Activated CD4-positive, alpha-beta T cell treated with anti-CD3 and anti-CD28 coated beads, Interleukin-2, amount 50 U/mL, for 1 hour (primary cell): ENCODE measurements around the gene IL1A.

Experiments
- DNase-seq: peaks from one replicate; pipeline ENCODE4 v3.0.0-alpha.2; 2020

Gene IL1A

DNA sequence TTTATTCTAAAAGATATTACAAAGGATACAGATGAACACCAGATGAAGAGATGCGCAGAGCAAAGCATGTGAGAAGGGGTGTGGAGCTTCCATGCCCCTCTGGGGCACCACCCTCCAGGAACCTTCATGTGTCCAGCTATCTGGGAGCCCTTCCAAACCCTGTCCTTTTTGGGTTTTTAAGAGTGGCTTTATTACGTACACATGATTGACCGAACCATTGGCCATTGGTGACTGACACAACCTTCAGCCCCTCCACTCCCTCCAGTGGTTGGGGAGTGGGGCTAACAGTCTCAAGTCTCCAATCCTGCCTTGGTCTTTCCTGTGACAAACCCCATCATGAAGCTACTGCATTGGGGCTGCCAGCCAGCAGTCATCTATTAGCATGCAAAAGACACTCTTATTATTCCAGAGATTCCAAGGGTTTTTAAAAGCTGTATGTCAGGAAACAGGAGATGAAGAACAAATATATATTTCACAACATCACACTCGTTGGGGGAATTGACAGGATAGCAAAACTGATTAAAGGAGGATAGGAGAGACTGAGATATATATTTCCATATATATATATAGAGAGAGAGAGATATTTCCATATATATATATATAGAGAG lies 32.9 kb upstream of the IL1A start:
- no peak for DNase-seq

DNA sequence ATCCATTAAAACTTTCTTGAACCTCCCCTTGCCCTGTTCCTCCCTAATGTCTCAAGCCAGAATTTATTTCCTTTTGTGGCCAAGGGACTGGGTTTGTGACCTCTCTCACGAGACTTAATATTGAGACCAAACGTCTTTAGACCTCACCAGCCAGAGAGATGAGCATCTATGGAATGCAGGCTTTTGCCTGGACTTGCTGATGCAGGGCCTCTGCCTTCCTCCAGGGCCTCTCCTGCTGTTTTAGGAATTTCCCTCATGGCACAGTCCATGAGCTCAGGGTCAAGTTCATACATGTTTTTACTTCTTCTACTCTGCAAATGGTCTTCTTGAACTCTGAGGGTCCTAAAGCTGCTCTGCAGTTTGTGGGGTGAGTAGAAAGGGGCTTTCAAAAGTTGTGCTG lies 30.0 kb upstream of the IL1A start:
- DNase-seq, result no peak

DNA sequence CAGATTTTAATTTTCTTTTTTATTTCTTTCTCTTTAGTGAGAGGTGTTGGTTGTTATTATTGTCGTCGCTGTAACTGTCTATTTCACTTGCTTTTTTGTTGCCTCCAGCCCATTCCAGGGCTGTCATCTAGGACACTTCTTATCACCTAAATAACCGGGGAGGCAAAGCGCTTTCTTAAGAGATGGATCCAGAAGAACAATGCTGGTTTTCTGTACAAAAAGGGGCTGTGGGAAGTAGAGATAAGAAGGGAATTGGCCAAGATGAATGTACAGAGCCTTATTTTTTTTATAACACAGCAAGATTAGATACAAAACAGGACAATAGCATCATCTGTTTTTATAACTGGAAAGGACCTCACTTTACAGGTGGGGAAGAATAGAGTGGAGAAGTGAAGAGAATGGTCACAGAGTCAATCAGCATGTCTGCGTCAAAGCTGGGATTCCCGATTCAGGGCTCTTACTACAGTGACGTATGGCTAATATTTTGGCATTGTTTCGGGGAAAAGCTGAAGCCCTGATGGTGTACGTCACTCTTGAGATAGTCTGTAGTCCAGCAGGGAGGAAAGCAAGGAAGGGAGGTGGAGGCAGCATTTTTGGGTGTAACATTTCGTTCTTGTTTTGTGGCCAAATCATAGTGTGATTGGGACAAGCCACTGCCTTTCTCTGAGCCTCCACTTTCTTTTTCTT lies 29.1 kb upstream of the IL1A start:
- DNase-seq, result no peak

DNA sequence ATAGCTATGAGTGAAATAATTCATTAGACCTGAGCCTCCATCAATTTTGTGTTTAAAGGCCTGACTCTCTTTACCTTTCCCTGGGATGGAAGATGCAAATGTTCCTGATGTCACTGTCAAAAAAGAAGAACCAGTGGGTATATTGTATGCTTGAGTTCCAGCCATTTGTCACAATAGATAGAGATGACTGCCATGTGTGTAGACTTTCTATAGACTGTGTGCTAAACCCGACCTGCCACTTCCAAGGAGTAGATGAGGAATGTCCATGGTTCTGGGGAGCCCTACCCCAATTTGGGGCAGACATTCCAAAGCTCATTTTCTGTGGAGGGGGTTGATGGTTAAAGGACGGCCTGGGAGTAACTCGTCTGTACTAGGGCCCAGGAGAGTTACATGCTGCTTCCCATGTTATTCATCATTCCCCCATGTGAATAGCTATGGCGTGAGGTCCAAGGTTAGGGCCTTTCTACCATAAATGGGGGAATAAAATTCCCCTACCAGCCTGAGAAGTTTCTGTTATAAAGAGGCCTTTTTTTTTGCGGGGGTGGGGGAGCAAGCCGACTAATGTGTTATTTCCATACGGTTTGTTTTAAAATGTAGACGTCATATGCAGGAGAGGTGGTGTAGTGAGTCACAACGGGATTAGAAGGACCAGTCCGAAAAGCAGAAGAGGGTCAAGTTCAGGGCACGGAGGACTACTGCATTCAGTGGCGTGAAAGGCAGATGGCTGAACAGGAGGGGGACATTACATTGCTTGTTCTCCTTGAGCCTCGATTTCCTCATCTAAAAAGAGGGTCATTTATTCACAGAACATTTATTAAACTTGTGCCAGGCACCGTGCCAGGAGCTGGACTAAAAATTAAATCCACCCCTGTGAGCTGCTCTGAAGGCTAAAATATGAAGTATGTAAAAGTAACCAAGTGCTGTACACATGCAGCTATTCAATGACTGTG lies 28.3 kb upstream of the IL1A start:
- DNase-seq, result no peak

DNA sequence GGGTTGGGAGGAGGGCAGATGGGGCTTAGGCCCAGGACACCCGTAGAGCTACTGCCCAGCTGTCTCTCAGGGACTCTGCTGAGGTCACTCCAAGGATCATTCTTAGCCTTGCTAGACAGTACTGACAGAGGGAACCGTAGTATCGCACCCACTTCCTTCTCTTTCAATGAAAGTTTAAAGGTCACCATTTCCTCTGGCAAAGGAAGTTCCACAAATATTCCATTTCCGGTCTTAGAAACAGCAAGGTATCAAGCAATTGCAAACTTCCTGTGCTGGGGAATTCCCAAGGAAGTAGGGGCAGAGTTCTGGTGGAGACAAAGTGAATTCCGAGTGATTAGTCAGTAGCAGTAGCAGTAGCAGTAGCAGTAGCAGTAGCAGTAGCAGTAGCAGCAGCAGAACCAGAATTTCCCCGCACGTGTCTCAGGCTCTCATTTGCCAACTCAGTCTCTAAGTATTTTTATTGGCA lies 27.6 kb upstream of the IL1A start:
- DNase-seq, result no peak

DNA sequence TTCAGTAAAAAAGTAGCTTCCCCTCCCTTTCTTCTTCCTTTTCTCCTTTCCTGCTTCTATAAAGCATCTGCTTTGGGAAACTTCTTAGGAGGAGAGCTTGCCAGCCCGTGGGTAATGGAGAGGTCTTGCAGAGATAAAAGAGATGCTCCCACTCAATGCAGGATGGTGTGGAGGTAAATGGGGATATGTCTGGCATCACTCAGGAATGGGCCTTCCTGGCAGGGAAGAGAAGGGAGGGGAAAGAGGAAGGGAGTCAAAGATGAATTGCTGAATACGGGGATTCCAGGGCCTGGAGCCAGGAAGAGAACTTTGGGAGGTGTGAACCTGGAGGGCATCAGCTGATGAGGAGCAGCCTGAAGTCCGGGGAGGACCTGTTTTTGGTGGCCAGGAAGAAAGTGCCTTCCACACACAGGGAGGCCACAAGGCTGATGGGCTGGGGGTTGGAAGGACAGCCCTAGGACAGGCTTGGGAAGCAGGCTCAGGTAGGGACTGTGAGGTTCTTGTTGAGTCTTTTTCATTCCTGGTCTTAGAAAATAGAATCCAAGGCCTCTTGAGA lies 27.1 kb upstream of the IL1A start:
- no peak for DNase-seq

DNA sequence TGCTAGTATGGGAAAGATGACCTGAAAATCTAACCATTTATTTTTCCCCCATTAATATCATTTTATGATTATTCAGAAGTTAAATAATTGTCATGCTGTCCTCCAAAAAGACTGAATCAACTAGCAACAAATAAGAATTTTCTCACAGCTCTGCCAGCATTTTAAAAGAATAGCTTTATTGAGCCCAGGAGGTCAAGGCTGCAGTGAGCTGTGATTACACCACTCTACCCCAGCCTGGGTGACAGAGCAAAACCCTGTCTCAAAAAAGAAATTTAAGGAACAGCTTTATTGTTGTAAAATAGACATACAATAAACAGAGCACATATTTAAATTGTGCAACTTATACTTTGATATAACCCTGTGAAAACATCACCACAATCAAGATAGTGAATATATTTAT lies 24.8 kb upstream of the IL1A start:
- no peak for DNase-seq

DNA sequence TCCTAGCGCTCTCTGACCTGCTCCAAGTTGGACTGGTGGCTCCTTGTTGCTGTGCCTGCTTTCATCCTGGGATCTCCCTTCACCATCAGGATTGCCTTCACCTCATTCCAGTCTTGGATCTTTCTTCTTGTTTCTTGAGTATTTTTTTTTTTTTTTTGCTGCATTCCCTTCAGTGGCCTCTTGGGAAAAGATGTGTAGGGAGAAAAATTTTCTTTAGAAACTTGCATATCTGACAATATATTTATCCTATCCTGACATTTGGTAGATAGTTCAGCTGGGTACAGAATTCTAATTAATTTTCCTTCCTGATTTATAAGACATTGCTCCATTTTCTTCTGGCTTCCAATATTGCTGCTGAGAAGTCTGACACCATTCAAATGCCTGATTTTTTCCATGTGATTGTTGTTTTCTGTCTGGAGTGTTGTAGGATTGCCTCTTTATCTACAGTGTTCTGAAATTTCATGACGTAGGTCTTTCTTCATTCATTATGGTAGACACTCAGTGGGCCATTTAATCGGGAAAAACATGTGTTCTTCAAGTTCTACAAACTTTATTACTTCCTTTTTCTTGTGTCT lies 23.0 kb upstream of the IL1A start:
- no peak for DNase-seq

DNA sequence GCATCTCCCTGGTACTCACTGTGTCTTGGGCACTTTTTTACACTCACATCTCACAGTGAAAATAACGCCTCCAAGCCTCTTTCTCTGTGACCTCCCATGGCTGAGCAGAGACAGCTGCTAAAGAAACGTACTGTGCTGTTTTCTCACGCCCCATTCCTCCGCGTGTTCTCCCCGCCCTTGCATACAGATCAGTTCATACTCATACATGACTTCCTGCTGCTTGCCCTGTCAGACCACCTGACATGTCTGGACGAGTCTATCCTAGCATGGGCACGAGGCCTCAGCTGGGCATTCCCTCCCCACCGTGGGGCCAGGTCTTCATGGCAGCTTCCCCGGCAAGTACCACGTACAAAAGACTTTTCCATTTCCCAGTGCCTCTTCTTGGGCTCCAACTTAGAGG lies 21.2 kb upstream of the IL1A start:
- no peak for DNase-seq

DNA sequence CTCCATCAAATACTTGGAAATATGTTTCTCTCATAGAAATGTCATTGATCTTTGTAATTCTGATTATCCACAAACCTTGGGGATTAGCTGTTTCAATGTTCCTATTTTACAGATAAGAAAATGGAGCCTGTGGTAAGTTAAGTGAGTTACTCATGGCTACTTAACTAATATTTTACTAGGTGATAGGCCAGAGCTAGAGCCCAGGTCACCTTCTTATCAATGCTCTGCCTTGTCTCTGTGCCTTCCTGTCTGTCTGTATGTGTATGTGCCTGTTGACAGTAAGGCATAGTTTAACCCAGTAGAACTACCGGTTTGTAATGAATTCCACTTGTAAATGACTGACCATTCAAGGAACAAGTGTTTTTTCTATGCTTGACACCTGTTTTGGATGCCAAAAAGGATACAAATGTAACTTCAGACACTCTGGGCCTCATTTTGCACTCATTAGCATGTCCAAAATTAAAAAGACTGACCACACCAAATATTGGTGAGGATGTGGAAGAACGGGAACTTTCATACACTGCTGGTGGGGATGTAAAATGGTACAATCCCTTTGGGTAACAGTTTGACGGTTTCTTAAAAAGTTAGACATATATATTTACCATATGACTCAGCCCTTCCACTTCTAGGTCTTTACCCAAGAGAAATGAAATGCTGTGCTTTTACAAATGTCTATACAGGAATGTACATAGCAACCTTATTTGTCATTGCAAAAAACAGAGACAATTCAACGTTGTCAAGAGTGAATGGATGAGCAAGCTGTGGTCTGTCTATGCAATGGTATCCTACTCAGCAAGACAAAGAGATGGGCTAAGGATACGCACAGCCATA lies 19.6 kb upstream of the IL1A start:
- DNase-seq, result no peak

DNA sequence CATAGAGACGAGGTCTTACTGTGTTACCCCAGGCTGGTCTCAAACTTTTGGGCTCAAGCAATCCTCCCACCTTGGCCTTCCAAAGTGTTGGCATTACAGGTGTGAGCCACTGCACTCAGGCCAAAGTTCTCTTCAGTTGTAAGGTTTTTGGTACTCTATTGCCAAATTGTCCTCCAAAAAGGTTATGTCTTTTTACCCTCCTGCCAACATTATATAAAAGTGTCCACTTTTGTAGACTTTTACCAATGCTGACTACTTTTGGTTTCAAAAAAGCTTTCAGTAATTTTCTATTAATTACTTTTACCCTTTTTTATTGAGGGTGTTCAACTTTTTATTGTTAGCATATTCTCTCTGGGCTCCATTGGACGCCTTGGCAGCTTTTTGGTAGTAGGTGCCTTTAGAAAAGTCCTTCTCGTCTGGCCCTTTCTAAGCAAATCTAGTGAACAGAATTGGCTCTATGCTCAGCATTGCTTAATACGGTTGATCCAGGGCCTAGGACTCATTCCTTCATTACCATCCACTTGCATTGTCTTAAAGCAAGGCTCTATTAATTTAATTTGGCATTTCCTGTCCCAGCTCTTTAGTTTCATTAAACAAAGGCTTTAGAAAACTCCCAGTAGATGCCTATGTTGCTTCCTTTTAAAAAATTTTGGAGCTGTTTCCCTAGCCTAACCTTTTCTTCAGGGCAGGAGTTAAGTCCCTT lies 16.7 kb upstream of the IL1A start:
- DNase-seq, result no peak

DNA sequence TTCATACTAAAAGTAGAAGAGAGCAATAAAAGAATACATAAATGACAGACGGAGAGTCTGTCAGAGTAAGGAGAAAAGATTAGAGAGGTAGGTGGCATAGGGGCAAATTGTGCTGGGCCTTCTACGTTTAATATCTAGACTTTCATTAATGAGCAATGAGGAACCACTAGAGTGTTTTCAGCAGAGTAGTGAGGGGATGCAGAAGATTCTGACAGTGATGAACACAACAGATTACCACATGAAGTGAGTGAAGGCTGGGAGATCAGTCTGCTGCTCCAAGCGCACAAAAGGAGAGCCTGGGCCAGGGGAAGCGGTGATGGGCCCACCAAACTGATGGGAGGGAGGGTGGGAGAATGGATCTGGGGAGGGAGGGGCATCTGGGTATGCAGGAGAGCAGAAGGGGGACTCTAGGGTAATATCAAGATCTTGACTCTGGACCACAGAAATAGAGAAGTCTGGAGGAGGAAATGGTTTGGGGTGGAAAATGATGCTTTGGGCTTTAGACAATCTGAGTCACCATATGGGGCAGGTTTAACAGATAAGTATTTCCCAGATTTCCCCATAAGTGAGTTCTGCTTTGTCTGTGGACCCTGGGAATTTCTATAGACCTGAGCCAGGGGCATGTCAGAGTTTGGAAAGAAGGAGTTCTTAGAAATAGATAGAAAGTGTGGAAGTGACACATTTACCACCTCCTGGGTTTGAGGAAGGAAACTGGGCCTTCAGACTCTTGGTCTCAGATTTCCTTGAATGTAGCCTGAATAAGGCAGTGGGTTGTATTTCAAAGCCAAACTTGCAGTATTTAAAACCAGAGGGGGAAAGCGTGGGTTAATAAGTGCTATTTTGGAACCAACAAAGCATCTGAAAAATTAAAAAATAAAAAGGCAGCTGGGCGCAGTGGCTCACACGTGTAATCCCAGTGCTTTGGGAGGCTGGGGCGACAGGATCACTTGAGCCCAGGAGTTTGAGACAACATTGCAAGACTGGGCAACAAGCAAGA lies 15.0 kb upstream of the IL1A start:
- no peak for DNase-seq

DNA sequence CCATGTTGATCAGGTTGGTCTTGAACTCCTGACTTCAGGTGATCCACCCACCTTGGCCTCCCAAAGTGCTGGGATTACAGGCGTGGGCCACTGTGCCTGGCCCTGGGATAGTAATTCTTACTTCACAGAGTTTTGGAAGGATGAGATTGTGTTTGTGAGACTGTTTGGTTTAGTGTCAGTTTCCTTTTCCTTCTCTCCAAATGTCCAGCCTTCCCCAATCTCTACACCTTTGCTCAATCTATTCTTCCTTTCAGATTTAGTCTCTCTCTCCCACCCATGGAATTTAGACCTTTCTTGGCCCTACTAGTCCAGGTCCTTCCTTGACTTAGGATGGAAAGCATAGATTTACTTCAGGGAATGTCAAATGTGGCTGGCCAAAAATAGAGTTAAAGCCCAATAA lies 12.2 kb upstream of the IL1A start:
- no peak for DNase-seq

DNA sequence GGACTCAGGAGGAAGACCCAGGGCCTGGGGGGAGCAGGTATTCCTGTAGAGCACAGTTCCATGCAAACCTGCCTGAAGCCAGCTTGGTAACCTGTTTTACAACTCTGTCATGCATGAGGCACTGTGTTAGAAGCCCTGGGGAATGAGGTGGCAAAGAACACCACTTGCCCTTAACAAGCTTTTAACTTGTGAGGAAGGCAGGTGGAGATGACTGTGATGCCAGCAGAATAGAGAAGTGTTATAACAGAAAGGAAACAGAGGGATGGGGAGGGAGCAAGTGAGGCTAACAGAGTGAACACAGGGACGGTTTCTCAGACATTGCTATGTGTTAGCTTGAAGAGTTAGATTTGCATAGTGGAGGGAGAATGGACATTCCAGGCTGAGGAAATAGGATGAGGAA lies 11.5 kb upstream of the IL1A start:
- DNase-seq, result no peak

DNA sequence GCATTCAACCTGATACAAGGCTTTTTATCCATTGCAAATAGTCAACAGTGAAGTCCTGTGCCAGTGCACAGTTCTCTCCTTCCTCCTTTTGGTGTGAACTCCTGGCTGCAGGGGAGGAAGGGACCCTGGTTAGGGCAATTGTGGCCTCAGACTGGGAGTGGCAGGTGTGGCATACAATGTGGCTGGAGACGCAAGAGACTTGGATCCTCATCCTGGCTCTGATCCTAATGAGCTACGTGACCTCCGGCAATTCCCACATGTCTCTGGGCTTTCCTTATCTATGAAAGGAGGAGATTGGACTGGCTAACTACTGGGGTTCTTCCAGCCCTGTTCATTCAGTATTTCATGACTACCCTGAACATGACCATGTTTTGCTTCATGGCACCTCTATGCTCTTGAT lies 10.5 kb upstream of the IL1A start:
- DNase-seq, result no peak

DNA sequence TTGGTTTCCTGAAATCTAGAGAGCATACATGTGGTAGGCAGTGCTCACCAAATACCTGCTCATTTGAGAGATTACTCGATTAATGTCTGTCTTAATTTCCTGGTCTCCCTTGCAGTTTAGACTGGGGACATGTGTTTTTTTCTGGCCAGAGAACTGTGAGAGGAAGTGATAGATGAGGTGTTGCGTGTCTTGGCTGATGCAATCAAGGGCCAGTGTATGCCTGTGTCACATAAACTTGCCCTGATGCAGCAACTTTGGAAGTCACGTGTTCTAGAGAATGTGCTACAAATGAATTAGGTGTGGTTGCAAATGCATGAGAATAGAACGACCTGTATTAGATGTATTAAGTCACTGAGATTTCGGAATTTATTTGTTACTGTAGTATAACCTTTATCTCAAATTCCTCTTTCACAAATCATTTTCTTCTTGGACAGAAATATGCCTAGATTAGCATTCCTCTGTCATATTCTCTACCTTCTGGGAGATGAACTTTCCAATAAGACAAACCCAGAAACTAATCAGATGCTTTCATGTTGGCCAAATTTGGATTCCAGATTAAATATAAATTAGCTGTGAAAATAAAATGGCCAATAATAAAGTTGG lies 9.9 kb upstream of the IL1A start:
- no peak for DNase-seq

DNA sequence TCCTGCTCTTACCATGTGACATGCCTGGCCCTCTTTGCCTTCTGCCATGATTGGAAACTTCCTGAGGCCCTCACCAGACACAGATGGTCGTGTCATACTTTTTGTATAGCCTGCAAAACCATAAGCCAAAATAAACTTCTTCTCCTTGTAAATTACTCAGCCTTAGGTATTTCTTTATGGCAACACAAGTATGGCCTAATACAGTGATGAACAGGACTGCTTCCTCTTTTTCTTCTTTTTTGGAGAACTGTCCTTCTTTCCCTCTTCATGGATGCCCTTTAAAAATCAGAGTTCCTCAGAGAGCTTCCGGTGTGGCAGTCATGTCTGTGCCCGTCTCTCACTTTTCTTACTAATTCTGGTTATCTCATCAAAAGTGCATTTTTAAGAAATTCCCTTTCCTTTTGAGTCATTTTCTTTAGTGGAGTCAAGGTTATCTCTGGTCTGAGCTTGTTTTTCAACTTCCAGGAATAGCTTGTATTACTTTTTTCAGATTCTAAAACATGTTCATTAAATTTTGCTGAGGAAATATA lies 9.2 kb upstream of the IL1A start:
- no peak for DNase-seq

DNA sequence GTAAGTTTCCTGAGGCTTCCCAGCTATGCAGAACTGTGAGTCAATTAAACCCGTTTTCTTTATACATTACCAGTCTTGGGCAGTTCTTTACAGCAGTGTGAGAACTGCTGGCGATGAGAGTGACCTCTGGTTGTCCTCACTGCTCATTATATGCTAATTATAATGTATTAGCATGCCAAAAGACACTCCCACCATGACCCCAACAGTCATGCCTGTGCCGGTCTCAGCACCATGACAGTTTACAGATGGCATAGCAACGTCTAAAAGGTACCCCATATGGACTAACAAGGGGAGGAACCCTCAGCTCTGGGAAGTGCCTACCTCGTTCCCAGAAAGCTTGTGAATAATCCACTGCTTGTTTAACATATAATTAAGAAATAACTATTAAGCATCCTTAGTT lies 8.1 kb upstream of the IL1A start:
- DNase-seq, result no peak

DNA sequence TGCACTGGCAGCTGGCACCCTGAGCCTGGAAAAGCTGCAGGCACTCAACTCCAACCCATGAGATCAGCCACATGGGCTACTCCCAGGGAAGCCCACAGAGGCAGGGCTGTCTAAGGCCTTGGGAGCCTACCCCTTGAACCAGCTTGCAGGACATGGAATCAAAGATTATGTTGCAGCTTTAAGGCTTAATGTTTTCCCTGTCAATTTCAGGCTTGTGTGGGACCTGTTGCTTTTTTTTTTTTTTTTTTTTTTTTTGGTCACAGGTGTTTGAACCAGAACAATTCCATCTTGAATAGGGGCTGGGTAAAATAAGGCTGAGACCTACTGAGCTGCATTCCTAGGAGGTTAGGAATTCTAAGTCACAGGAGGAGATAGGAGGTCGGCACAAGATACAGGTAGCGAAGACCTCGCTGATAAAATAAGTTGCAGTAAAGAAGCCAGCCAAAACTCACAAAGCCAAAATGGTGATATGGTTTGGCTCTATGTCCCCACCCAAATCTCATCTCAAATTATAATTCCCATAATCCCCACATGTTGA lies 7.5 kb upstream of the IL1A start:
- DNase-seq, result no peak
